ENCODE measurements around the gene LPP.

LPP gene

DNA sequence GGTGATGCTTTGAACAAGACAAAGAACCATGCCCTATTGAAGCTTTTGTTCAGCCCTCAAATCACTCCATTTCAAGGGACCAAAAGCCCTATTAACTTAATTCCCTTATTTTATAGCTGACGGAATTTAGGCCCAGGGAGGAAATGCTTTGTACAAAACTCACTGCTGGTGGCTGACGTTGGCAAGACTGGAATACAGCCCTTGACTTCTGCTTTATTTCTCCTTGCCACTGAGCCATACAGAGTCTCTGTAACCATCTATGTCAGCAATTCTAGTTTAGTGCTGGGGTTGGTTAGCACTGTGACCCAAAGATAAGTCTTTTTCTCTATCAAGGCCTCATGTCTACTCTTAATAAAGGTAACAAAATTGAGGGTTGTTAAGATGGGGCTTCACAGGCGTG lies 701.7 kb downstream of the LPP start:
- Histone ChIP-seq H3K4me2 (ENCODE audit: low read depth, low read length) (no peak overlapping the region), H3K79me2 (ENCODE audit: low read length) (no peaks in the 10 kb centered on the region), H2AFZ (ENCODE audit: low read length) (no peak overlapping the region), H3K36me3 (replicated peaks; ENCODE audit: insufficient read depth, low read length) (no peaks in the 10 kb centered on the region), H3K9me2 (replicated peaks; ENCODE audit: insufficient read depth, low read length) (no peaks in the 10 kb centered on the region), H3K9me3 (replicated peaks; ENCODE audit: insufficient read depth, low read length) (no peaks in the 10 kb centered on the region), H4K20me1 (ENCODE audit: insufficient read depth, low read length) (no peaks in the 10 kb centered on the region), H3K4me3 (ENCODE audit: low read length) (no peak overlapping the region), H3K9ac (ENCODE audit: low read length) (no peak overlapping the region), H3K27ac (ENCODE audit: low read length) (no peak overlapping the region), H3F3A (ENCODE audit: insufficient read depth, low read length) (no peaks in the 10 kb centered on the region), H3K4me1 (ENCODE audit: low read length) (no peaks in the 10 kb centered on the region), H3K27me3 (replicated peaks; ENCODE audit: insufficient read depth, low read length) (no peaks in the 10 kb centered on the region)
- no peak for DNase-seq
- TF ChIP-seq EZH2 (optimal IDR thresholded peaks at IDR 0.05; ENCODE audit: low read depth, low read length) (no peak), EZH2phosphoT487 (IDR thresholded peaks at IDR 0.05; ENCODE audit: low read length) (no peak)
- TF ChIP-seq, protein P1, sequence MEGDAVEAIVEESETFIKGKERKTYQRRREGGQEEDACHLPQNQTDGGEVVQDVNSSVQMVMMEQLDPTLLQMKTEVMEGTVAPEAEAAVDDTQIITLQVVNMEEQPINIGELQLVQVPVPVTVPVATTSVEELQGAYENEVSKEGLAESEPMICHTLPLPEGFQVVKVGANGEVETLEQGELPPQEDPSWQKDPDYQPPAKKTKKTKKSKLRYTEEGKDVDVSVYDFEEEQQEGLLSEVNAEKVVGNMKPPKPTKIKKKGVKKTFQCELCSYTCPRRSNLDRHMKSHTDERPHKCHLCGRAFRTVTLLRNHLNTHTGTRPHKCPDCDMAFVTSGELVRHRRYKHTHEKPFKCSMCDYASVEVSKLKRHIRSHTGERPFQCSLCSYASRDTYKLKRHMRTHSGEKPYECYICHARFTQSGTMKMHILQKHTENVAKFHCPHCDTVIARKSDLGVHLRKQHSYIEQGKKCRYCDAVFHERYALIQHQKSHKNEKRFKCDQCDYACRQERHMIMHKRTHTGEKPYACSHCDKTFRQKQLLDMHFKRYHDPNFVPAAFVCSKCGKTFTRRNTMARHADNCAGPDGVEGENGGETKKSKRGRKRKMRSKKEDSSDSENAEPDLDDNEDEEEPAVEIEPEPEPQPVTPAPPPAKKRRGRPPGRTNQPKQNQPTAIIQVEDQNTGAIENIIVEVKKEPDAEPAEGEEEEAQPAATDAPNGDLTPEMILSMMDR (IDR thresholded peaks at IDR 0.05; ENCODE audit: low read length): no peak

DNA sequence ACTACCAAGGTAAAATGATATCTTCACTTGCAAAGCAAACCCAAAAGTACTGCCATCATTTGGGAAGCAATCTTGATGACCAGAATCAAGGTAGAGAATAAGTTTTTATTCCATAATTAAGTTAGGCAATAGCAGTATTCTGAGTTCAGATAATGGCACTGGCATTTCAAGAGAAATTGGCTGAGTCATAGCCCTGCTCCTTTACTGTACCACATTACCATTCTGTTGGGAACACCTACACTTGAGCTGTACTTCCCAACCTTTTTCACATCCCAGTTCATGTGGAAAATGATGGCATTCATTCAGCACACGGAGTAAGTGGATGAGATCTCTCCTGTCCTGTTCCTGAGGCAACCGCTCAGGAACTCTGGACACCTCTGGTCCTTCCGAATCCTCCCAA lies 706.2 kb downstream of the LPP start:
- no peak overlapping the region for H3K9ac ChIP-seq (ENCODE audit: low read length)
- H3K27me3 ChIP-seq (replicated peaks; ENCODE audit: insufficient read depth, low read length): no peaks in the 10 kb centered on the region
- no peak for DNase-seq
- no peak overlapping the region for H3K4me3 ChIP-seq (ENCODE audit: low read length)
- no peaks in the 10 kb centered on the region for H3K79me2 ChIP-seq (ENCODE audit: low read length)
- TF ChIP-seq, protein P1 (IDR thresholded peaks at IDR 0.05; ENCODE audit: low read length): no peak
- TF ChIP-seq EZH2phosphoT487 (IDR thresholded peaks at IDR 0.05; ENCODE audit: low read length) (no peak), EZH2 (optimal IDR thresholded peaks at IDR 0.05; ENCODE audit: low read depth, low read length) (no peak)
- H3K36me3 ChIP-seq (replicated peaks; ENCODE audit: insufficient read depth, low read length): no peaks in the 10 kb centered on the region
- no peaks in the 10 kb centered on the region for H4K20me1 ChIP-seq (ENCODE audit: insufficient read depth, low read length)
- no peaks in the 10 kb centered on the region for H3K9me3 ChIP-seq (replicated peaks; ENCODE audit: insufficient read depth, low read length)
- no peak overlapping the region for H3K27ac ChIP-seq (ENCODE audit: low read length)
- H3K4me2 ChIP-seq (ENCODE audit: low read depth, low read length): no peak overlapping the region
- no peak overlapping the region for H2AFZ ChIP-seq (ENCODE audit: low read length)
- no peaks in the 10 kb centered on the region for H3F3A ChIP-seq (ENCODE audit: insufficient read depth, low read length)
- H3K4me1 ChIP-seq (ENCODE audit: low read length): no peaks in the 10 kb centered on the region
- no peaks in the 10 kb centered on the region for H3K9me2 ChIP-seq (replicated peaks; ENCODE audit: insufficient read depth, low read length)

DNA sequence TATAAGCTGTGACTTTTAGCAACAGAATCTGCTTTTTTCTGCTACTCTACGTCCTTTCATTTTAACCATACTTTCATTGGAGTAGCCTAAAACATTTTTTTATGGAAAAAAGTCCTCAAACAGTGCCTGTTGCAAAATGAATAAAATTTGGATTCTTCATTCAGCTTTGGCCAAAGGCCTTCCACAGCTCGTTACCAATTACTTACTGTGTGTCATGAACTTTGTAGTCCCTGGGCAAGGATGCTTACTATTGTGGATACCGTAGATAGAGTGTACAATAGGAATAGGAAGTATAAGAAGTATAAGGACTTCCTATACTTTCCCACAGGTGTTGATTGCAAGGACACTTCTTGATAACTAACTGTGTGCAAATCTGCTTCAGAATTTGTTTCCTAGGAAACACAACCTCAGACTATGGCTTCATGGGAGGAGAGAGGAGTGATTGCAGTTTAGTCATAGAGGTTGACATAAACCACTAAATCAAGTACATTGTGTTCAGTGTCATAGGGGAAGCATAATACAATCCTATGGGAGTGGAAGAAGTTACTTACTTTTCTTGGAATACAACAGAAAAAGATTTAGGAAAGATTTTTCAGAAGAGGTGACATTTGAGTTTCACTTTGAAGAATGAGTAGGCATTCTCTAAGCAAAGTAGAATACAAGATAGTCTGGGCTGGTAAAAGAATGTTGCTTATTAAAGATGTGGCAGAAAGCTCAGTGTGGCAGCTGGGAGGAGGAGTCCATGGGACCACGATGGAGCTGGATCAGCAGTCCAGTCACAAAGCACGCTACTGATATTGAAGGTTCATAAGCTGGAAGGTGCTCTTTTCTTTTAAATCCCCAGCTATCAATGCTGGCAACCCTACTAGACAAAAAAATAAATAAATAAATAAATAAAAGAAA lies 708.1 kb downstream of the LPP start:
- no peak overlapping the region for H3K4me2 ChIP-seq (ENCODE audit: low read depth, low read length)
- H4K20me1 ChIP-seq (ENCODE audit: insufficient read depth, low read length): no peaks in the 10 kb centered on the region
- H3F3A ChIP-seq (ENCODE audit: insufficient read depth, low read length): no peaks in the 10 kb centered on the region
- TF ChIP-seq EZH2 (optimal IDR thresholded peaks at IDR 0.05; ENCODE audit: low read depth, low read length) (no peak), EZH2phosphoT487 (IDR thresholded peaks at IDR 0.05; ENCODE audit: low read length) (no peak)
- TF ChIP-seq, protein P1 (IDR thresholded peaks at IDR 0.05; ENCODE audit: low read length): no peak
- no peak overlapping the region for H3K27ac ChIP-seq (ENCODE audit: low read length)
- no peak overlapping the region for H3K9ac ChIP-seq (ENCODE audit: low read length)
- no peaks in the 10 kb centered on the region for H3K9me3 ChIP-seq (replicated peaks; ENCODE audit: insufficient read depth, low read length)
- no peaks in the 10 kb centered on the region for H3K4me1 ChIP-seq (ENCODE audit: low read length)
- no peaks in the 10 kb centered on the region for H3K36me3 ChIP-seq (replicated peaks; ENCODE audit: insufficient read depth, low read length)
- H3K9me2 ChIP-seq (replicated peaks; ENCODE audit: insufficient read depth, low read length): no peaks in the 10 kb centered on the region
- DNase-seq: no peak
- H3K4me3 ChIP-seq (ENCODE audit: low read length): no peak overlapping the region
- H3K79me2 ChIP-seq (ENCODE audit: low read length): no peaks in the 10 kb centered on the region
- H2AFZ ChIP-seq (ENCODE audit: low read length): no peak overlapping the region
- H3K27me3 ChIP-seq (replicated peaks; ENCODE audit: insufficient read depth, low read length): no peaks in the 10 kb centered on the region

All from MM.1S (cell line).